ENCODE data around the gene IFI27L1. TPM values are rescaled to one million over a fixed set of nuclear protein-coding genes. Genes with fewer than 3 reads are reported as not detected.

IFI27L1 gene
- total and polyA plus RNA-seq, 2 donors (not counting 3 experiments of a cell fraction or from before 2014, with no cell fraction given): 31.1 to 38.1 TPM

DNA sequence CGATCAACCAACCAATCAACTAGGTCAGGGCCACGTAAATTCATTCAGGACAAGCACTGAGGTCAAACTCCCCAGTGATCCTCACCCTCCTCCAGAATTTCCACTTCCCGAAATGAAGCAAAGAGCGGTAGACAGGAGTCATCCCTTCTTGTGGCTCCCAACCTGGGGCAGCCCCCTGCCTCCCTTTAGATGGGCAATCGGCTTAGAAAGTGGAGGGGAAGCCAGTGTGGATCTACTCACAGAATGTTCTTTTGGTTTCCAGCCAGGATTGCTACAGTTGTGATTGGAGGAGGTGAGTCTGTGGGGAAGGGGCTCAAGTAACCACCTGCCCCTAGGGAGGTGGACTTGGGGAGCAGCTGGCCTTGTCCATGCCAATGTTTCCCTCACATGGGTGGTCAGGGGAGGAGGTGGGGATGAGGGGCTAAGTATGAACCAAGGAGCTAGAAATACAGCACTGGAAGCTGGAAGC, 33.5 kb downstream of the IFI27L1 start:
- POLR2A ChIA-PET: interaction anchor here (1.4 kb wide), 1 partner anchor 33 kb away, joined by 5 read pairs; the partner anchor contains the start of genes DDX24 and IFI27L1

More for the DNA sequence above, 33.5 kb downstream of the IFI27L1 start:
- no peaks in the 10 kb centered on the region for H3K9me3 ChIP-seq (replicated peaks; ENCODE audit: control insufficient read depth, insufficient read depth, low read length)
- H3K36me3 ChIP-seq (ENCODE audit: control insufficient read depth in 2 of 2, extremely low read depth in 1 of 2, insufficient read depth in 2 of 2, low read length in 2 of 2): no peaks in the 10 kb centered on the region
- H2AFZ ChIP-seq (ENCODE audit: low read depth, low read length): peak overlapping the region; percentile 20
- dilution Hi-C loops (cut with MboI; ENCODE audit: extremely low pct_ligation_motif_present, low sequenced_read_pairs): no loop called here
- DNase-seq (ENCODE audit: low read depth, low spot score) (no peak), FAIRE-seq (no peak)
- BruUV-seq (replicated peaks): no TSS peak
- no peaks in the 10 kb centered on the region for H4K20me1 ChIP-seq (replicated peaks; ENCODE audit: control insufficient read depth, extremely low read depth, insufficient read depth, low read length)
- peak overlapping the region; percentile 2 for H3K4me2 ChIP-seq (ENCODE audit: insufficient read depth, low read length)
- TF ChIP-seq EZH2 (IDR thresholded peaks at IDR 0.05; ENCODE audit: borderline replicate concordance, low read depth, low read length, severe bottlenecking) (no peak), MYC (IDR thresholded peaks at IDR 0.05; ENCODE audit: low read depth, low read length) (no peak), JUN (IDR thresholded peaks at IDR 0.05; ENCODE audit: borderline replicate concordance, insufficient read depth, insufficient read length, low read depth) (no peak), GATA2 (IDR thresholded peaks at IDR 0.05; ENCODE audit: insufficient read depth, insufficient read length, low read depth, low read length) (no peak), POLR2AphosphoS5 (IDR thresholded peaks at IDR 0.05; ENCODE audit: insufficient read depth, low read depth, low read length) (no peak), POLR2A (IDR thresholded peaks at IDR 0.05; ENCODE audit: low read depth, low read length) (no peak), FOS (IDR thresholded peaks at IDR 0.05; ENCODE audit: borderline replicate concordance, insufficient read depth, low read length) (no peak)
- TF ChIP-seq, protein P1, sequence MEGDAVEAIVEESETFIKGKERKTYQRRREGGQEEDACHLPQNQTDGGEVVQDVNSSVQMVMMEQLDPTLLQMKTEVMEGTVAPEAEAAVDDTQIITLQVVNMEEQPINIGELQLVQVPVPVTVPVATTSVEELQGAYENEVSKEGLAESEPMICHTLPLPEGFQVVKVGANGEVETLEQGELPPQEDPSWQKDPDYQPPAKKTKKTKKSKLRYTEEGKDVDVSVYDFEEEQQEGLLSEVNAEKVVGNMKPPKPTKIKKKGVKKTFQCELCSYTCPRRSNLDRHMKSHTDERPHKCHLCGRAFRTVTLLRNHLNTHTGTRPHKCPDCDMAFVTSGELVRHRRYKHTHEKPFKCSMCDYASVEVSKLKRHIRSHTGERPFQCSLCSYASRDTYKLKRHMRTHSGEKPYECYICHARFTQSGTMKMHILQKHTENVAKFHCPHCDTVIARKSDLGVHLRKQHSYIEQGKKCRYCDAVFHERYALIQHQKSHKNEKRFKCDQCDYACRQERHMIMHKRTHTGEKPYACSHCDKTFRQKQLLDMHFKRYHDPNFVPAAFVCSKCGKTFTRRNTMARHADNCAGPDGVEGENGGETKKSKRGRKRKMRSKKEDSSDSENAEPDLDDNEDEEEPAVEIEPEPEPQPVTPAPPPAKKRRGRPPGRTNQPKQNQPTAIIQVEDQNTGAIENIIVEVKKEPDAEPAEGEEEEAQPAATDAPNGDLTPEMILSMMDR (IDR thresholded peaks at IDR 0.05; ENCODE audit: extremely low read depth in 1 of 2, insufficient read depth in 1 of 2, low read depth in 1 of 2, low read length in 2 of 2): no peak
- TF ChIP-seq, protein P2, sequence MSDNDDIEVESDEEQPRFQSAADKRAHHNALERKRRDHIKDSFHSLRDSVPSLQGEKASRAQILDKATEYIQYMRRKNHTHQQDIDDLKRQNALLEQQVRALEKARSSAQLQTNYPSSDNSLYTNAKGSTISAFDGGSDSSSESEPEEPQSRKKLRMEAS (IDR thresholded peaks at IDR 0.05; ENCODE audit: insufficient read depth, insufficient read length): no peak
- no peaks in the 10 kb centered on the region for H3K27me3 ChIP-seq (ENCODE audit: control insufficient read depth in 2 of 2, insufficient read depth in 2 of 2, low read length in 2 of 2)
- H3K27ac ChIP-seq (ENCODE audit: insufficient read depth, low read depth, low read length): no peak overlapping the region
- intact Hi-C loops (cut with micrococcal nuclease): loop anchor here (10.0 kb wide), 1 partner anchor 1060 kb away; no protein-coding TSS in a partner anchor
- no peaks in the 10 kb centered on the region for H3K9me1 ChIP-seq (replicated peaks; ENCODE audit: control insufficient read depth, extremely low read depth, insufficient read depth, low read length)
- no peak overlapping the region for H3K4me3 ChIP-seq (replicated peaks in 1 of 3; ENCODE audit: insufficient read depth in 1 of 3, low read depth in 1 of 3, low read length in 3 of 3)
- CTCF ChIA-PET: interaction anchor here (0.8 to 6.1 kb wide), 9 partner anchors 10 to 175 kb away, joined by 3 to 67 read pairs (median 3); partner anchors contain the start of genes IFI27L2 and PPP4R4
- H3K79me2 ChIP-seq (ENCODE audit: control insufficient read depth, insufficient read depth, low read length): no peaks in the 10 kb centered on the region
- peaks cover 19% of the 10 kb centered on the region for H3K4me1 ChIP-seq (ENCODE audit: control insufficient read depth, extremely low read depth, insufficient read depth, low read length)
- no peak overlapping the region for H3K9ac ChIP-seq (replicated peaks; ENCODE audit: extremely low read depth, insufficient read depth, low read length)

Data from endothelial cell of umbilical vein (primary cell).